Activated T-cell treated with anti-CD3 and anti-CD28 coated beads for 24 hours (primary cell): ENCODE results near the gene LINGO1.

Source experiments
- DNase-seq: peaks from one replicate; pipeline ENCODE4 v3.0.0-alpha.2; 2020; ENCODE audit warnings: low read depth

The LINGO1 gene

GRCh38 chr15:77569729-77570125 is 63.0 kb downstream of the LINGO1 start:
- DNase-seq, result no peak

DNA sequence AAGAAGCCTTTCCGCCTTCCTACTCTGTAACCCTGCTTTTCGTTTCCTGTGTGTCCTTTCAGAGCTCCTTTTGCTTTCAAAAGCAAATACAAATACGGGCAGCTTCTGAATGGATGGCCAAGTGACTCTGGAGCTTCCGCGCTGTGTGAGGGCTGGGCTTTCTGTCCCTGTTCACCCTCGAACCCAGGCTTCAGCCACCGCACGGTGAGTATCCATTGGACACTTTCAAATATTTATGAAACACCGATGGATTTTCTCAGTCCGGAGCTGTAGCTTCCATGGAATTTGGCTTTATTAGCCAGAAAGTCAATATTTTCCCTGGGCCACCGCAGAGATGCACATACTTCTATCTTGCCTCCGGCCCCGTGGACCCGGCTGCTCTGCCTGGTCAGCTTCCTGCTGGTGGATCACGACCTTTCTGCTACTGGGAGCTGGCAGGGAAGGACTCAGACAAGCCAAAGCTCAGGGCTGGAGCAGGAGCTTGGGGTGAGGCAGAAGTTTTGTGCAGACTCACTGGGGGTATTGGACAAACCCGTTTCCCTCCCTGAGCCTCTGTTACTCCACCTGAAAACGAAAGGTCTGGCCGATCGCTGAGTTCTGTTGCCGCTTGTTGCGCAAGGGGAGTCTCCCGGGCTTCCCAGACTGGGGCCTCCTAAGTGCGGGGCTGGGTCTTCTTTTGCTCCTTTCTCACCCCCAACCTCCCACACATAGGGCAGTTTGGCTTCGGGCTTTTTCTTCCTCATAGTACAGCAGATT is 63.6 kb downstream of the LINGO1 start:
- DNase-seq, result no peak

DNA sequence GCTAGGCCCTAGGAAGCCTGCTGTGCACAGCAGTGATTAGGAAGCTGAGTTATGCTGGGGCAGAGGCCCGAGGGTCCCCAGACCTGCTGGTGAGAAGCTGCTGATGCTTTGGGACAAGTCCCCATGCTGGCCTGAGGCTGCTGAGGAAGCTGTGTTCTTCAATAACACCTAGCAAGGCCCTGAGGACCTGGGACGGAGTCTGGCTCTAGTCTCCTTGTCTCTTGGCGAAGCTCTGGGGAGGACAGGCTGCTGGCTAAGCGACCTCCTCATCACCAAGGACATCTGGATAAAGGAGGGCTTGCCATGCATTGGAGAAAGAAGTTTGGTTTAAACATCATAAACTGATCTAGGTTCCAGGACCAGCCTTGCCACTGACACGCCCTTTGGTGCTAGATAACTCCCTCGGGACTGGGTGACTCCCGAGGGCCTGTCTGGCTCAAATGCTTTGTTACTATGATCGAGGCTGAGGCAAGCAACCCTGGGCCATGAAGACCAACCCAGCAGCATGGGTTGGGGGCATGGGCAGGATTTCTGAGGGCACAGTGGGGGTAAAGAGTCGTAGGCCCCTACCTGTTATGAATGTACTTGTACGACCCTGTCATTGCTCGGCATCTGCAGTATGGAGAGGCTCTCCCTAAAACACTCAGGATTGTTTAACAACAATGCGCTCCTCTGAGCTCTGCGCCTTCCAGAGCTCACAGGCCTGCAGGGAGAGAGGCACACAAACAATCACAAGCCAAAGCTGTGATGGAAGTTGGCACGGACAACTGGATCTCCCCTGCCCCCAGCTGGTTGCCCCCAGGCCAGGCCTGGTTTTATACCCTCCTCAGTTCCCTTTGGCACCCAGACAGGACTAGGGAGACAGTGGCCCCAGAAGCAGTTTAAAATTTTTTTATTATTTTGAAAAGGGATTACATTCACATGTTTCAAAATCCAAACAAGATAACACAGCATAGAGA is 64.4 kb downstream of the LINGO1 start:
- DNase-seq, result no peak

- DNase-seq, result no peak
Measured at GRCh38 chr15:77567202-77567601, 65.5 kb downstream of the LINGO1 start.

DNA sequence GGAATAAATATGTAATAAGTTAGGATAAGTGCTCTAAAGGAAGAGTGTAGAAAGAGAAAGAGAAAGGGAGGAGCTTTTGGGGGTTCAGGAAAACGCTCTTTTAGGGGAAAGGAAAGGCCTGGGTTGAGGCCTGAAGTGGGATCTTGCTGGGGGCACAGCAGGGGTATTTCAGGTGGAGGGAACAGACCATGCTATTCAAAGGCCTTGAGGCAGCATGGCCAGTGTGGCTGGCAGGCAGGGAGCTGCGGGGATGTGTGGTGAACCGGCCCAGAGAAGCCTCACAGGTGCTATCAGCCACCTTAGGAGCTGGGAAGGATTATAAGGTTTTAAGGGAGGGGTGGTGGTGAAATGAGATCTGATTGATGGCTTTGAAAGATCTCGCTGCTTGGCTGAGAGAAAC is 66.6 kb downstream of the LINGO1 start:
- no peak for DNase-seq

DNA sequence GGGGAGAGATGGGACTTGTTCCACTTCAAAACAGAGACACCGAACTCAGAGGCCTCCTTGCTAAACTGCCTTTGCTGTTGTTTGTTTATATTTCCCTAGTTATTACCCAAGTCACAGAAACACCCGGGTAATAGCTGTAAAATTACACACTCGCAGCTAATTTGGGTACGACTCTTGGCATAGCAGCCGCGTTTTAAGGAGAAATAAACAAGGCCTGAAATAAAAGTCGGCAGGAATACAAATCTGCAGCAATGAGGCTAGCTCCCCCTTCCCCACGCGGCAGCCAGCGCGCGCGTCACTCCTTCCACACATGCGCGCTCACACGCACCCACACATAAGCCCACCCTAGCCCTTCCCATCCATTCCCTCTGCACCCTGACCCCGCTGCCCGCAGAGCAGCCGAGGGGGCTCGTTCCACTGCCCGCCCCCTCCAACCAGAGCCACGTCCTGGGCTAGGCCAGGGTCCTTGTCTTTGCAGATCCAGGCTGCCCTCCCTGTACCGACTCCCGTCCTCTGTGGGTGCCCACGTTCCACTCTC is 67.3 kb downstream of the LINGO1 start:
- DNase-seq, result no peak

DNA sequence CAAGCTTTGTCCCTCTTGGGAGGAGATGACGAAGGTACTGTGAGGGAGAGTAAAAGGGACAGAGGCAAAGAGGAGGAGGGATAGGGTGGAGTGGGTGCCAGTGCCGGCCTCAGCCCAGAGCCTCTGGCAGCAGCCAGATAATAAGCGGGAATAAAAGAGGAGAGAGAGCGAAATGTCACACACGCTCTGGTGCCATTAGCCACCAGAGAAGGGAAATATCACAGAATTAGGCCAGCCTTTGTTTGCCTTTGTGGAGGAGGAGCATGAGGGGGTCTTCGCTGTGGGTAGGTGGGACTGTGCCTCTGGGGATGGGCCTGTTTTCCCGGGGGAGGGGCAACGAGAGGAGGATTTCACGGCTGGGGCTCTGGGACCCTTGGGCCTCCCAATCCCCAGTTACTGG is 67.8 kb downstream of the LINGO1 start:
- DNase-seq, result no peak

DNA sequence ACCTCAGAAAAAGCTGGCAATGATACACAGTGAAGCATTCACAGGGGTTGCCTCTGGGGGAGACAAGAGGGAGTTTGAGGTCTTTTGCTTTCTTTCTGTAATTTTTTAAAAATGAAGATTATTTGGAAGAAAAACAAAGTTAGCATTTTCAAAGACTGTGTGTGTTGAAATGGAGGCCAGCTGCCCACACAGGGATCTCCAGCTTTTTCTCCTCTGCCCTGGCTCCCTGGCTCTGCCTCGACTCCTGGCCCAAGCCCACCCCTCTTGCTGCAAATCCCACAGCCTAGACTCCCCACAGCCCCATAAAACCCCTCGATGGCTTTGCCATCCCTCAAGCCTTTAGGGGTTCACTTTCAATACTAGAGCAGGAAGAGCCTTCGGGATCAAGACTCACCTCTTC is 68.4 kb downstream of the LINGO1 start:
- DNase-seq, result no peak

- no peak for DNase-seq
Measured at GRCh38 chr15:77563623-77564156, 69.0 kb downstream of the LINGO1 start.
